Measurements from ENCODE around the gene NAALADL2. TPM values are rescaled to one million over a fixed set of nuclear protein-coding genes. Genes with fewer than 3 reads are reported as not detected.

NAALADL2 gene
- total and polyA plus RNA-seq, 2 of the 13 experiments (the other 11 are each of a cell fraction or from before 2014, with no cell fraction given), result 0.08 TPM; not detected in 1

DNA sequence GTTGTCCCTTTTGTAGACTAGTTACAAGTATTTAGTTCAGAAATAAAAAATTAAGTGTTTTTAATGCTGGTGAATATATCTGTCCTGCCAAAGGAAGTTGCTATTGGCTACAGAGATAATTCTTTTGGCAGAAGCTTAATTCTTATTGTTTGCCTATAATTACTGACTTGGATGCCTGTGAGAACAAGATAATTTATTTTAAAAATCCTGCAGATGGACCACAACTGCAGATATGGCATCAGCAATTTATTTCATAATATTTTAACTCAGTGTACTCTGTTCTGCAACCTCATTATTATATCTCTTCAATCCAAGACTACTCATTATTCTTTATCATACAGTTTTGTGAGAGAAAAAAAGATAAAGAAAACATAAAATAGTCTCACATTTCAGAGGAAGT lies 789.8 kb downstream of the NAALADL2 start:
- DNase-seq (ENCODE audit: low spot score) (no peak), FAIRE-seq (no peak), ATAC-seq (no peak)
- Histone ChIP-seq H3K4me1 (ENCODE audit: insufficient read depth, low read length) (no peaks in the 10 kb centered on the region), H3K36me3 (replicated peaks in 1 of 2; ENCODE audit: control insufficient read depth in 1 of 2, insufficient read depth in 2 of 2, low read length in 2 of 2) (no peaks in the 10 kb centered on the region), H2AFZ (ENCODE audit: low read length) (no peak overlapping the region), H3K4me2 (ENCODE audit: low read depth, low read length) (no peak overlapping the region), H3K79me2 (ENCODE audit: insufficient read depth, low read length) (no peaks in the 10 kb centered on the region), H3K27ac (ENCODE audit: extremely low read length, insufficient read depth, low read length) (no peak overlapping the region), H3K27me3 (ENCODE audit: control insufficient read depth in 1 of 2, insufficient read depth in 2 of 2, low read length in 2 of 2) (no peaks in the 10 kb centered on the region), H3K9ac (ENCODE audit: insufficient read depth, low read depth, low read length) (no peak overlapping the region), H3K9me3 (ENCODE audit: low read length) (0 out of 2 replicates have a peak, but pooled peaks cover 11% of the 10 kb centered on the region), H3K4me3 (replicated peaks in 1 of 3; ENCODE audit: insufficient read depth in 1 of 3, low read depth in 2 of 3, low read length in 3 of 3) (no peak overlapping the region), H4K20me1 (ENCODE audit: insufficient read depth, low read length) (no peaks in the 10 kb centered on the region)
- BruUV-seq (replicated peaks), result no TSS peak
- in situ Hi-C loops (cut with HindIII; ENCODE audit: extremely low pct_ligation_motif_present, low pct_unique_long_range_greater_than_20kb), result no loop called here
- intact Hi-C loops (cut with micrococcal nuclease; ENCODE audit: unreplicated experiment), result no loop called here
- ChIA-PET POLR2A (no interaction called here), CTCF (ENCODE audit: low intra/inter-chr PET ratio, low total read pairs) (no interaction called here)
- TF ChIP-seq, protein P1, sequence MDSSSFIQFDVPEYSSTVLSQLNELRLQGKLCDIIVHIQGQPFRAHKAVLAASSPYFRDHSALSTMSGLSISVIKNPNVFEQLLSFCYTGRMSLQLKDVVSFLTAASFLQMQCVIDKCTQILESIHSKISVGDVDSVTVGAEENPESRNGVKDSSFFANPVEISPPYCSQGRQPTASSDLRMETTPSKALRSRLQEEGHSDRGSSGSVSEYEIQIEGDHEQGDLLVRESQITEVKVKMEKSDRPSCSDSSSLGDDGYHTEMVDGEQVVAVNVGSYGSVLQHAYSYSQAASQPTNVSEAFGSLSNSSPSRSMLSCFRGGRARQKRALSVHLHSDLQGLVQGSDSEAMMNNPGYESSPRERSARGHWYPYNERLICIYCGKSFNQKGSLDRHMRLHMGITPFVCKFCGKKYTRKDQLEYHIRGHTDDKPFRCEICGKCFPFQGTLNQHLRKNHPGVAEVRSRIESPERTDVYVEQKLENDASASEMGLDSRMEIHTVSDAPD (CRISPR knock-in tag; IDR thresholded peaks at IDR 0.05), result no peak
- TF ChIP-seq RELA (CRISPR knock-in tag; IDR thresholded peaks at IDR 0.05) (no peak), ZNF761 (CRISPR knock-in tag; conservative IDR thresholded peaks at IDR 0.05) (no peak), ZNF350 (CRISPR knock-in tag; IDR thresholded peaks at IDR 0.05; ENCODE audit: borderline replicate concordance, low read depth) (no peak), ZNF138 (CRISPR knock-in tag; IDR thresholded peaks at IDR 0.05; ENCODE audit: low read depth) (no peak), ZFP36 (IDR thresholded peaks at IDR 0.05; ENCODE audit: borderline replicate concordance, low read depth, low read length, partially characterized antibody) (no peak), MTA1 (CRISPR knock-in tag; IDR thresholded peaks at IDR 0.05; ENCODE audit: borderline replicate concordance) (no peak), HOXD1 (CRISPR knock-in tag; IDR thresholded peaks at IDR 0.05) (no peak), YEATS2 (CRISPR knock-in tag; IDR thresholded peaks at IDR 0.05; ENCODE audit: borderline replicate concordance) (no peak), PRMT3 (CRISPR knock-in tag; IDR thresholded peaks at IDR 0.05; ENCODE audit: borderline replicate concordance, low read depth) (no peak), REPIN1 (CRISPR knock-in tag; IDR thresholded peaks at IDR 0.05; ENCODE audit: borderline replicate concordance, low read depth) (no peak), CHD4 (IDR thresholded peaks at IDR 0.05; ENCODE audit: borderline replicate concordance, low read length) (no peak), ZNF224 (CRISPR knock-in tag; IDR thresholded peaks at IDR 0.05) (no peak), ZNF709 (CRISPR knock-in tag; IDR thresholded peaks at IDR 0.05) (no peak)
- TF ChIP-seq, protein P2, sequence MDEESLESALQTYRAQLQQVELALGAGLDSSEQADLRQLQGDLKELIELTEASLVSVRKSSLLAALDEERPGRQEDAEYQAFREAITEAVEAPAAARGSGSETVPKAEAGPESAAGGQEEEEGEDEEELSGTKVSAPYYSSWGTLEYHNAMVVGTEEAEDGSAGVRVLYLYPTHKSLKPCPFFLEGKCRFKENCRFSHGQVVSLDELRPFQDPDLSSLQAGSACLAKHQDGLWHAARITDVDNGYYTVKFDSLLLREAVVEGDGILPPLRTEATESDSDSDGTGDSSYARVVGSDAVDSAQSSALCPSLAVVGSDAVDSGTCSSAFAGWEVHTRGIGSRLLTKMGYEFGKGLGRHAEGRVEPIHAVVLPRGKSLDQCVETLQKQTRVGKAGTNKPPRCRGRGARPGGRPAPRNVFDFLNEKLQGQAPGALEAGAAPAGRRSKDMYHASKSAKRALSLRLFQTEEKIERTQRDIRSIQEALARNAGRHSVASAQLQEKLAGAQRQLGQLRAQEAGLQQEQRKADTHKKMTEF (CRISPR knock-in tag; IDR thresholded peaks at IDR 0.05), result no peak
- TF ChIP-seq, protein P3, sequence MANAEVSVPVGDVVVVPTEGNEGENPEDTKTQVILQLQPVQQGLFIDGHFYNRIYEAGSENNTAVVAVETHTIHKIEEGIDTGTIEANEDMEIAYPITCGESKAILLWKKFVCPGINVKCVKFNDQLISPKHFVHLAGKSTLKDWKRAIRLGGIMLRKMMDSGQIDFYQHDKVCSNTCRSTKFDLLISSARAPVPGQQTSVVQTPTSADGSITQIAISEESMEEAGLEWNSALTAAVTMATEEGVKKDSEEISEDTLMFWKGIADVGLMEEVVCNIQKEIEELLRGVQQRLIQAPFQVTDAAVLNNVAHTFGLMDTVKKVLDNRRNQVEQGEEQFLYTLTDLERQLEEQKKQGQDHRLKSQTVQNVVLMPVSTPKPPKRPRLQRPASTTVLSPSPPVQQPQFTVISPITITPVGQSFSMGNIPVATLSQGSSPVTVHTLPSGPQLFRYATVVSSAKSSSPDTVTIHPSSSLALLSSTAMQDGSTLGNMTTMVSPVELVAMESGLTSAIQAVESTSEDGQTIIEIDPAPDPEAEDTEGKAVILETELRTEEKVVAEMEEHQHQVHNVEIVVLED (CRISPR knock-in tag; IDR thresholded peaks at IDR 0.05; ENCODE audit: borderline replicate concordance), result no peak
- TF ChIP-seq, protein P4, sequence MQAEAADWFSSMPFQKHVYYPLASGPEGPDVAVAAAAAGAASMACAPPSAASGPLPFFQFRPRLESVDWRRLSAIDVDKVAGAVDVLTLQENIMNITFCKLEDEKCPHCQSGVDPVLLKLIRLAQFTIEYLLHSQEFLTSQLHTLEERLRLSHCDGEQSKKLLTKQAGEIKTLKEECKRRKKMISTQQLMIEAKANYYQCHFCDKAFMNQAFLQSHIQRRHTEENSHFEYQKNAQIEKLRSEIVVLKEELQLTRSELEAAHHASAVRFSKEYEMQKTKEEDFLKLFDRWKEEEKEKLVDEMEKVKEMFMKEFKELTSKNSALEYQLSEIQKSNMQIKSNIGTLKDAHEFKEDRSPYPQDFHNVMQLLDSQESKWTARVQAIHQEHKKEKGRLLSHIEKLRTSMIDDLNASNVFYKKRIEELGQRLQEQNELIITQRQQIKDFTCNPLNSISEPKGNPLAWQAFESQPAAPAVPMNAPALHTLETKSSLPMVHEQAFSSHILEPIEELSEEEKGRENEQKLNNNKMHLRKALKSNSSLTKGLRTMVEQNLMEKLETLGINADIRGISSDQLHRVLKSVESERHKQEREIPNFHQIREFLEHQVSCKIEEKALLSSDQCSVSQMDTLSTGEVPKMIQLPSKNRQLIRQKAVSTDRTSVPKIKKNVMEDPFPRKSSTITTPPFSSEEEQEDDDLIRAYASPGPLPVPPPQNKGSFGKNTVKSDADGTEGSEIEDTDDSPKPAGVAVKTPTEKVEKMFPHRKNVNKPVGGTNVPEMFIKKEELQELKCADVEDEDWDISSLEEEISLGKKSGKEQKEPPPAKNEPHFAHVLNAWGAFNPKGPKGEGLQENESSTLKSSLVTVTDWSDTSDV (CRISPR knock-in tag; IDR thresholded peaks at IDR 0.05), result no peak
